BLaER1 treated with 17β-estradiol and CSF1 and Interleukin-3, amounts not matched to agents 10 nM and 100 nM (cell line): Measurements from ENCODE around the gene ST6GALNAC3.
"Not testable (repeated sequence)": the region's sequence is repeated elsewhere in the genome, so short reads cannot be mapped to it uniquely, and the experiment has no call there.

Source experiments
- H3K27ac ChIP-seq, 11 experiments: shearing (Covaris generic); formaldehyde crosslinking; 2 replicates each; pipeline ENCODE4 v1.8.1; 2022
- H3K27me3 ChIP-seq, 11 experiments: shearing (Covaris generic); formaldehyde crosslinking; 2 replicates each; pipeline ENCODE4 v1.8.1; 2022
- H3K36me3 ChIP-seq, 11 experiments: shearing (Covaris generic); formaldehyde crosslinking; 2 replicates each; pipeline ENCODE4 v1.8.1; 2022
- H3K4me1 ChIP-seq, 10 experiments: shearing (Covaris generic); formaldehyde crosslinking; 2 replicates each; pipeline ENCODE4 v1.8.1; 2022
- H3K4me2 ChIP-seq, 11 experiments: shearing (Covaris generic); formaldehyde crosslinking; 2 replicates each; pipeline ENCODE4 v1.8.1; 2022
- H3K4me3 ChIP-seq, 10 experiments: shearing (Covaris generic); formaldehyde crosslinking; 2 replicates each; pipeline ENCODE4 v1.8.1; 2022
- H3K9ac ChIP-seq, 11 experiments: shearing (Covaris generic); formaldehyde crosslinking; 2 replicates each; pipeline ENCODE4 v1.8.1; 2022
- H3K9me3 ChIP-seq, 11 experiments: shearing (Covaris generic); formaldehyde crosslinking; replicated peaks in 1 of 11; 2 replicates each; pipeline ENCODE4 v1.8.1; 2022
- H4K20me1 ChIP-seq, 11 experiments: shearing (Covaris generic); formaldehyde crosslinking; 2 replicates each; pipeline ENCODE4 v1.8.1; 2022
- Cebpa-rat ChIP-seq, 11 experiments: shearing (Covaris generic); IDR thresholded peaks; 2 replicates each; pipeline ENCODE4 v1.8.1; 2022

Gene ST6GALNAC3

GRCh38 chr1:76048219-76048618, 26.3 kb upstream of the ST6GALNAC3 start:
- Histone ChIP-seq H3K4me1 (peaks cover 0 to 14% (median 4%) of the 10 kb centered on the region in 10 experiments; a peak in 11 of 20 replicates), H3K9me3 (0 out of 22 replicates have a peak, but pooled peaks cover 0 to 9% (median 0%) of the 10 kb centered on the region in 11 experiments), H3K36me3 (no peaks in the 10 kb centered on the region), H3K27ac (no peak overlapping the region), H3K4me2 (no peak overlapping the region), H3K9ac (no peak overlapping the region), H3K4me3 (no peak overlapping the region), H3K27me3 (peaks cover 0 to under 1% (median 0%) of the 10 kb centered on the region in 11 experiments; a peak in 1 of 22 replicates), H4K20me1 (no peaks in the 10 kb centered on the region)
- no peak for TF ChIP-seq Cebpa-rat (IDR thresholded peaks at IDR 0.05)

- H3K9ac ChIP-seq: no peak overlapping the region
- no peak overlapping the region for H3K4me2 ChIP-seq
- peaks cover 0 to 8% (median 2%) of the 10 kb centered on the region in 11 experiments; a peak in 8 of 22 replicates for H3K27me3 ChIP-seq
- H4K20me1 ChIP-seq: no peaks in the 10 kb centered on the region; a peak in 1 of 22 replicates
- H3K4me3 ChIP-seq: no peak overlapping the region
- TF ChIP-seq Cebpa-rat (IDR thresholded peaks at IDR 0.05): no peak
- H3K4me1 ChIP-seq: peaks cover 0 to 21% (median 11%) of the 10 kb centered on the region in 10 experiments; a peak in 12 of 20 replicates
- H3K36me3 ChIP-seq: no peaks in the 10 kb centered on the region
- H3K9me3 ChIP-seq: 0 out of 22 replicates have a peak, but pooled peaks cover 0 to 9% (median 0%) of the 10 kb centered on the region in 11 experiments
- no peak overlapping the region for H3K27ac ChIP-seq
Observed at GRCh38 chr1:76048926-76049325, 25.6 kb upstream of the ST6GALNAC3 start.

- Histone ChIP-seq H4K20me1 (no peaks in the 10 kb centered on the region; a peak in 1 of 22 replicates), H3K36me3 (no peaks in the 10 kb centered on the region), H3K4me2 (no peak overlapping the region), H3K4me1 (peaks cover 0 to 21% (median 14%) of the 10 kb centered on the region in 10 experiments; a peak in 12 of 20 replicates), H3K4me3 (no peak overlapping the region), H3K27ac (no peak overlapping the region), H3K9ac (no peak overlapping the region), H3K27me3 (peaks cover 0 to 14% (median 8%) of the 10 kb centered on the region in 11 experiments; a peak in 8 of 22 replicates), H3K9me3 (0 out of 22 replicates have a peak, but pooled peaks cover 0 to 9% (median 0%) of the 10 kb centered on the region in 11 experiments)
- no peak for TF ChIP-seq Cebpa-rat (IDR thresholded peaks at IDR 0.05)
Observed at GRCh38 chr1:76049498-76049897, 25.0 kb upstream of the ST6GALNAC3 start.

GRCh38 chr1:76050073-76050472, 24.5 kb upstream of the ST6GALNAC3 start:
- H4K20me1 ChIP-seq, H3K36me3 ChIP-seq, H3K9ac ChIP-seq, H3K9me3 ChIP-seq, H3K4me2 ChIP-seq, H3K4me3 ChIP-seq, H3K27ac ChIP-seq: not testable (repeated sequence)
- Histone ChIP-seq H3K4me1 (peaks cover 0 to 26% (median 14%) of the 10 kb centered on the region in 10 experiments; a peak in 13 of 20 replicates), H3K27me3 (peaks cover 0 to 14% (median 9%) of the 10 kb centered on the region in 11 experiments; a peak in 8 of 22 replicates)

GRCh38 chr1:76053021-76053420, 21.5 kb upstream of the ST6GALNAC3 start:
- Histone ChIP-seq H3K9me3 (0 out of 22 replicates have a peak, but pooled peaks cover 0 to 9% (median 0%) of the 10 kb centered on the region in 11 experiments), H3K4me3 (no peak overlapping the region), H3K4me1 (peaks cover 0 to 41% (median 25%) of the 10 kb centered on the region in 10 experiments; a peak in 15 of 20 replicates), H4K20me1 (no peaks in the 10 kb centered on the region; a peak in 1 of 22 replicates), H3K27me3 (peaks cover 0 to 14% (median 9%) of the 10 kb centered on the region in 11 experiments; a peak in 8 of 22 replicates), H3K4me2 (peak overlapping the region; percentile 5 to 70 (median 40); a peak in 19 of 22 replicates), H3K27ac (no peak overlapping the region), H3K36me3 (no peaks in the 10 kb centered on the region), H3K9ac (no peak overlapping the region)
- TF ChIP-seq Cebpa-rat (IDR thresholded peaks at IDR 0.05): no peak

- Histone ChIP-seq H3K9me3 (0 out of 22 replicates have a peak, but pooled peaks cover 0 to 9% (median 0%) of the 10 kb centered on the region in 11 experiments), H3K4me2 (no peak overlapping the region; a peak in 1 of 22 replicates), H4K20me1 (no peaks in the 10 kb centered on the region; a peak in 1 of 22 replicates), H3K27ac (no peak overlapping the region), H3K9ac (no peak overlapping the region), H3K4me1 (peaks cover 0 to 41% (median 25%) of the 10 kb centered on the region in 10 experiments; a peak in 15 of 20 replicates), H3K4me3 (no peak overlapping the region), H3K36me3 (no peaks in the 10 kb centered on the region), H3K27me3 (peaks cover 0 to 14% (median 9%) of the 10 kb centered on the region in 11 experiments; a peak in 8 of 22 replicates)
- TF ChIP-seq Cebpa-rat (IDR thresholded peaks at IDR 0.05): no peak
Observed at GRCh38 chr1:76054359-76054758, 20.2 kb upstream of the ST6GALNAC3 start.

- Histone ChIP-seq H3K27ac (no peak overlapping the region), H3K27me3 (peaks cover 0 to 14% (median 9%) of the 10 kb centered on the region in 11 experiments; a peak in 8 of 22 replicates), H3K9me3 (0 out of 22 replicates have a peak, but pooled peaks cover 0 to 2% (median 0%) of the 10 kb centered on the region in 11 experiments), H3K9ac (no peak overlapping the region), H4K20me1 (no peaks in the 10 kb centered on the region; a peak in 1 of 22 replicates), H3K4me1 (peaks cover 0 to 41% (median 25%) of the 10 kb centered on the region in 10 experiments; a peak in 15 of 20 replicates), H3K36me3 (no peaks in the 10 kb centered on the region), H3K4me2 (peak overlapping the region in 8 of 11 experiments; percentile 5 to 71 (median 63); a peak in 15 of 22 replicates), H3K4me3 (no peak overlapping the region)
- TF ChIP-seq Cebpa-rat (IDR thresholded peaks at IDR 0.05): no peak
Observed at GRCh38 chr1:76055987-76056386, 18.6 kb upstream of the ST6GALNAC3 start.

- peaks cover 0 to 3% (median 0%) of the 10 kb centered on the region in 11 experiments; a peak in 1 of 22 replicates for H3K9me3 ChIP-seq
Observed at GRCh38 chr1:76059451-76059850, 15.1 kb upstream of the ST6GALNAC3 start.

GRCh38 chr1:76065270-76065669, 9.3 kb upstream of the ST6GALNAC3 start:
- no peak overlapping the region for H3K27ac ChIP-seq
- H3K36me3 ChIP-seq: no peaks in the 10 kb centered on the region
- H3K4me2 ChIP-seq: no peak overlapping the region
- no peak overlapping the region for H3K4me3 ChIP-seq
- TF ChIP-seq Cebpa-rat (IDR thresholded peaks at IDR 0.05): no peak
- H4K20me1 ChIP-seq: no peaks in the 10 kb centered on the region
- H3K9me3 ChIP-seq: peaks cover 0 to 3% (median 0%) of the 10 kb centered on the region in 11 experiments; a peak in 1 of 22 replicates
- H3K4me1 ChIP-seq: peaks cover 0 to 34% (median 21%) of the 10 kb centered on the region in 10 experiments; a peak in 15 of 20 replicates
- no peaks in the 10 kb centered on the region for H3K27me3 ChIP-seq
- no peak overlapping the region for H3K9ac ChIP-seq

More at GRCh38 chr1:76059451-76059850, 15.1 kb upstream of the ST6GALNAC3 start:
- Histone ChIP-seq H4K20me1 (no peaks in the 10 kb centered on the region), H3K4me1 (peaks cover 0 to 20% (median 11%) of the 10 kb centered on the region in 10 experiments; a peak in 13 of 20 replicates), H3K27me3 (peaks cover 0 to 2% (median 0%) of the 10 kb centered on the region in 11 experiments; a peak in 2 of 22 replicates), H3K4me2 (no peak overlapping the region), H3K9ac (no peak overlapping the region), H3K4me3 (no peak overlapping the region), H3K27ac (no peak overlapping the region), H3K36me3 (no peaks in the 10 kb centered on the region)
- no peak for TF ChIP-seq Cebpa-rat (IDR thresholded peaks at IDR 0.05)
